ENCODE measurements around the gene SPTBN1.

Gene SPTBN1

GRCh38 chr2:54549430-54549829, 93.3 kb downstream of the SPTBN1 start:
- TF ChIP-seq ZFP3 (CRISPR knock-in tag; IDR thresholded peaks at IDR 0.05) (no peak), RARB (CRISPR knock-in tag; IDR thresholded peaks at IDR 0.05) (no peak), CSRNP3 (CRISPR knock-in tag; IDR thresholded peaks at IDR 0.05) (no peak), ZFP30 (CRISPR knock-in tag; IDR thresholded peaks at IDR 0.05) (no peak), TCF4 (CRISPR knock-in tag; IDR thresholded peaks at IDR 0.05; ENCODE audit: borderline replicate concordance) (no peak), POU6F1 (CRISPR knock-in tag; IDR thresholded peaks at IDR 0.05; ENCODE audit: borderline replicate concordance, low read depth) (no peak), CSDC2 (CRISPR knock-in tag; IDR thresholded peaks at IDR 0.05) (no peak), ZNF8 (CRISPR knock-in tag; IDR thresholded peaks at IDR 0.05) (no peak), ARNTL (CRISPR knock-in tag; IDR thresholded peaks at IDR 0.05; ENCODE audit: borderline replicate concordance, low read depth) (no peak), ZNF565 (CRISPR knock-in tag; conservative IDR thresholded peaks at IDR 0.05; ENCODE audit: low read depth) (no peak), ZC3H10 (CRISPR knock-in tag; IDR thresholded peaks at IDR 0.05) (no peak), SNAI2 (CRISPR knock-in tag; IDR thresholded peaks at IDR 0.05) (no peak), ZNF70 (CRISPR knock-in tag; IDR thresholded peaks at IDR 0.05) (no peak)
- TF ChIP-seq, protein P1, sequence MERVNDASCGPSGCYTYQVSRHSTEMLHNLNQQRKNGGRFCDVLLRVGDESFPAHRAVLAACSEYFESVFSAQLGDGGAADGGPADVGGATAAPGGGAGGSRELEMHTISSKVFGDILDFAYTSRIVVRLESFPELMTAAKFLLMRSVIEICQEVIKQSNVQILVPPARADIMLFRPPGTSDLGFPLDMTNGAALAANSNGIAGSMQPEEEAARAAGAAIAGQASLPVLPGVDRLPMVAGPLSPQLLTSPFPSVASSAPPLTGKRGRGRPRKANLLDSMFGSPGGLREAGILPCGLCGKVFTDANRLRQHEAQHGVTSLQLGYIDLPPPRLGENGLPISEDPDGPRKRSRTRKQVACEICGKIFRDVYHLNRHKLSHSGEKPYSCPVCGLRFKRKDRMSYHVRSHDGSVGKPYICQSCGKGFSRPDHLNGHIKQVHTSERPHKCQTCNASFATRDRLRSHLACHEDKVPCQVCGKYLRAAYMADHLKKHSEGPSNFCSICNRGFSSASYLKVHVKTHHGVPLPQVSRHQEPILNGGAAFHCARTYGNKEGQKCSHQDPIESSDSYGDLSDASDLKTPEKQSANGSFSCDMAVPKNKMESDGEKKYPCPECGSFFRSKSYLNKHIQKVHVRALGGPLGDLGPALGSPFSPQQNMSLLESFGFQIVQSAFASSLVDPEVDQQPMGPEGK (CRISPR knock-in tag; IDR thresholded peaks at IDR 0.05; ENCODE audit: borderline replicate concordance): no peak
- TF ChIP-seq, protein P2, sequence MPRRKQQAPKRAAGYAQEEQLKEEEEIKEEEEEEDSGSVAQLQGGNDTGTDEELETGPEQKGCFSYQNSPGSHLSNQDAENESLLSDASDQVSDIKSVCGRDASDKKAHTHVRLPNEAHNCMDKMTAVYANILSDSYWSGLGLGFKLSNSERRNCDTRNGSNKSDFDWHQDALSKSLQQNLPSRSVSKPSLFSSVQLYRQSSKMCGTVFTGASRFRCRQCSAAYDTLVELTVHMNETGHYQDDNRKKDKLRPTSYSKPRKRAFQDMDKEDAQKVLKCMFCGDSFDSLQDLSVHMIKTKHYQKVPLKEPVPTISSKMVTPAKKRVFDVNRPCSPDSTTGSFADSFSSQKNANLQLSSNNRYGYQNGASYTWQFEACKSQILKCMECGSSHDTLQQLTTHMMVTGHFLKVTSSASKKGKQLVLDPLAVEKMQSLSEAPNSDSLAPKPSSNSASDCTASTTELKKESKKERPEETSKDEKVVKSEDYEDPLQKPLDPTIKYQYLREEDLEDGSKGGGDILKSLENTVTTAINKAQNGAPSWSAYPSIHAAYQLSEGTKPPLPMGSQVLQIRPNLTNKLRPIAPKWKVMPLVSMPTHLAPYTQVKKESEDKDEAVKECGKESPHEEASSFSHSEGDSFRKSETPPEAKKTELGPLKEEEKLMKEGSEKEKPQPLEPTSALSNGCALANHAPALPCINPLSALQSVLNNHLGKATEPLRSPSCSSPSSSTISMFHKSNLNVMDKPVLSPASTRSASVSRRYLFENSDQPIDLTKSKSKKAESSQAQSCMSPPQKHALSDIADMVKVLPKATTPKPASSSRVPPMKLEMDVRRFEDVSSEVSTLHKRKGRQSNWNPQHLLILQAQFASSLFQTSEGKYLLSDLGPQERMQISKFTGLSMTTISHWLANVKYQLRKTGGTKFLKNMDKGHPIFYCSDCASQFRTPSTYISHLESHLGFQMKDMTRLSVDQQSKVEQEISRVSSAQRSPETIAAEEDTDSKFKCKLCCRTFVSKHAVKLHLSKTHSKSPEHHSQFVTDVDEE (CRISPR knock-in tag; IDR thresholded peaks at IDR 0.05): no peak
- no peak for ATAC-seq

DNA sequence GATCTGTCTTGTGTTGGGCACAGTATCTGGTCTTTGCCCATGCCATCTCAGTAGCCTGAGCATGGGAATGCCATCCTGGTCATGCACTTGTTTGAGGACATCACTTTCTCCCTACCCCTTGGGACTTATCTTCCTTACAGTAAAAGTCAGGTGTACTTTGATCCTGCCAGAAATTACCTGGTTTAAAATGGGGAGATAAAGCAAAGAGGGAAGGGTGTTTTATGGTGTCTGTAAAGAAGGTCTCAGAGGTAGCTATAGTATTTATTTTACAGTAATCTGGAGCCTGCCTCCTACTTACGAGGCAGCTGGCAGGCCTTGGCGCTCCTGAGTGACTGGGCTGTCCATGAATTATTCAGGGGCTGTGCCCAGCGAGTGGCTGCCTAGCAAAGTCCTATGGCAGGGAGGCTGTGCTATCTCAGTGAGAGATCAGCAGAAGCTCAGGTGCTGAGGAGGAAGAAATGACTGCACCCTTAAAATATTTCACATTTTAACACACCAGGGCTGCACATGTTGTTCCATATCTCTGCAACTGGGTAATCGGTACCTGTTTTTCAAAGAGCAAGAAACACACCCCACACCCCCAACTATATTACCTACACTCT, 93.9 kb downstream of the SPTBN1 start:
- ATAC-seq: no peak
- TF ChIP-seq ESRRG (CRISPR knock-in tag; IDR thresholded peaks at IDR 0.05): no peak
- TF ChIP-seq, protein P1 (CRISPR knock-in tag; IDR thresholded peaks at IDR 0.05; ENCODE audit: borderline replicate concordance): no peak
- no peak for TF ChIP-seq POU6F1 (CRISPR knock-in tag; IDR thresholded peaks at IDR 0.05; ENCODE audit: borderline replicate concordance, low read depth)
- TF ChIP-seq ISL1 (CRISPR knock-in tag; IDR thresholded peaks at IDR 0.05): no peak
- no peak for TF ChIP-seq ARNTL (CRISPR knock-in tag; IDR thresholded peaks at IDR 0.05; ENCODE audit: borderline replicate concordance, low read depth)
- no peak for TF ChIP-seq ZFP30 (CRISPR knock-in tag; IDR thresholded peaks at IDR 0.05)
- no peak for TF ChIP-seq TOX (CRISPR knock-in tag; IDR thresholded peaks at IDR 0.05; ENCODE audit: borderline replicate concordance)
- TF ChIP-seq CSDC2 (CRISPR knock-in tag; IDR thresholded peaks at IDR 0.05): no peak
- no peak for TF ChIP-seq CREB5 (CRISPR knock-in tag; IDR thresholded peaks at IDR 0.05; ENCODE audit: low read depth)
- no peak for TF ChIP-seq ZC3H10 (CRISPR knock-in tag; IDR thresholded peaks at IDR 0.05)
- TF ChIP-seq GLIS3 (CRISPR knock-in tag; IDR thresholded peaks at IDR 0.05): no peak
- no peak for TF ChIP-seq TCF4 (CRISPR knock-in tag; IDR thresholded peaks at IDR 0.05; ENCODE audit: borderline replicate concordance)
- TF ChIP-seq ZNF565 (CRISPR knock-in tag; conservative IDR thresholded peaks at IDR 0.05; ENCODE audit: low read depth): no peak
- TF ChIP-seq ZNF8 (CRISPR knock-in tag; IDR thresholded peaks at IDR 0.05): no peak
